NCI-H82 (cell line): ENCODE measurements around the gene SIGLEC1.

Source experiments
- DNase-seq: peaks from one replicate; lab custom pipeline; 2025; lab: John Stamatoyannopoulos, UW

The SIGLEC1 gene

DNA sequence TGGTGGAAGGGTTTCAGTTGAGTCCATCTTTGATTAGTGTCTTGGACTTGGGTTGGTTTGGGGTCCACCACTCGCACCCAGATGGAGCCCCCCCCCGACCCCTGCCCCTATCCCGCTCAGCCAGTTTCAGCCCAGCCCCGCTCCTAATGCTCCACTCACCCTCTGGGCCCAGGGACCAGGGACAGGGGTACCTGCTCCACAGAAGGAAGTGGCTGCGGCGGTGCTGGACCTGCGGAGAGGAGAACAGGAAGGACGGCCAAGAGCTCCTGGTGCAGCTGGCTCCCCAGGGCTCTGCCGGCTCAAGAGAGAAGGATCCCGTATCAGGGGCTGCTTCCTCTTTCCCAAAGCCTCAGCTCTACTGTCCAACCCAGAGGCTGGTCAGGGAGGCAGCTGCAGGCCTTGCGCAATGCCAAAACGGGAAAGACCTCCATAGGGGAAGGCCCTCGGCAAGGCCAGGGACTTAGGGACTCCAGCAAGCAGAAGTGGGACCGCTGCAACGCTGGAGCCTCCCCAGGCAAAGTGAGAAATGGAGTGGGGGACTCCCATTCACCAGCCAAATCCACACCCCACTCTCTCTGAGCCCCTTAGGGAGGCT is at the start of gene SIGLEC1:
Gene SIGLEC1, minus strand, starts transcription at position 322 of the 595 bp plus-strand sequence. CDS start 5,472 bp downstream, outside the sequence.
- no peak for DNase-seq

DNA sequence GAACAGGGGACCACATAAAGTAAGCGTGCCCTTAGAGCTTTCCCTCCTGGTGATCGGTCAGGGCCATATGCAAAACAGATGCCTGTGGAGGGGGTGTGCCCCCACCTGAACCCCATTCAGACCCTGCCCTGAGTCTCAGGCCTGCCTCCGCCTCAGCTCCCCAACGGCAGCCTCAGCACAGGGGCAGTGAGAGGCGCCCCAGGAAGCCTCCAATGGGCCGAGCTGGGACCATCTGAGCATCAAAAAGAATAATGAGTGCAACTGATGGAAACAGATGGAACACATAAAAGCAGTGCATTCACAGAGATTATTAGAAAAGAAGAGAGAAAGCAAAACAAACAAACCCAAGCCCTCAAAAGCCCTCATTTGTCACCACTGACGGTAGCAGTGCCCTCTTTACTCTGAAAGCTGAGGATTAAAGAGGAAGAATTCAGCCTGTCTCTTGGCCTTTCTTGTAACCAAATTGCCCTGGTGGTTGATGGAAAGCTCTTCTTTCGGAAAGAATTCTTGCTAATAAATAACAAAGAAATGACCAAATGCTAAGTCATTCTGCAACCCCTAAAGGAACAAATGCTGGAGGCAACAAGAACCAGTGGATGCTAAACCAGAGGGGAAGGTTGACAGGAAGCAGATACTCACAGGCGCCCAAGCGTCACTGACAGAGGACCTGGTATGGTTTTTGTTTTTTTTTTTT is 48.4 kb upstream of the SIGLEC1 start:
- no peak for DNase-seq

DNA sequence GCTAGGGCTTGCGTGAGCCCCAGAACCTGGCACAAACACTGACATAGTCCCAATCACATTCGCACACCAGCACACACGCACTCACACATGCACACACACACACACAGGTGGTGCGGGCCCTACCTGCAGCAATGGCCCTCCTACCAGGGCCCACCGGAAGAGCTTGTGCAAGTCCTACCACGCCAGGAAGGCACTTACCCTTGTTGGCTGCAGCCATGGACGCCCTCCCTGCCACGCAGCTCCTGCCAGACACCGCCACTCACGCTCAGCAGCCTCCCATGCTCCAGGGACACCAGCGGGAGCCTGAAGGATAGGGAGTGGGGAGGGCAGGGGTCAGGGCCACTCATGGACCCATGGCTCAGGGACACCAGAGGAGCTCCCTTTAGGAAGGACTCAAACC is 47.5 kb upstream of the SIGLEC1 start:
- no peak for DNase-seq

DNA sequence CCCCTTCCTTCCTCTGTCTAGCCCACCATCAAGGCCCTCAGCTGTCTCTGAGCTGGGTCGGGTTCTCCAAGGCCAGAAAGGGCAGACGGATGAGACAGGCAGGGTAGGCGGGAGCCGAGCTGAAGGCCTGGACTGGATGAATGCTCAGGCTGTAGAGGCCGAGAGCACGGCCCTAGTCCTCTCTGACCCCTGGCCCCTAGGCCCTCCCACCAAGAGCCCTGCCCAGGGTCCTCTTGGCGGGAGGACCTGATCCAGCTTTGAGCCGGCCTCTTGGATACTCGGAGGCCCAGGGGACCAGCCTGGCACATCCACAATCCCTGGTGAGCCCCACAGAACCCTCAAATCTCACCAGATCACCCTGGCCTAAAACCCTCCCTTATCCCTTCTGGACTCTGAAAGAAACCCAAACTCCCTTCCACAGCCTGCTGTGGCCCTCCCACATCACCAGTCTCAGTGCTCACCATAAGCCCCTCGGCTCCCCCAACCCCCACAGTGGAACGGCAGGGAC is 47.0 kb upstream of the SIGLEC1 start:
- DNase-seq, result no peak

DNA sequence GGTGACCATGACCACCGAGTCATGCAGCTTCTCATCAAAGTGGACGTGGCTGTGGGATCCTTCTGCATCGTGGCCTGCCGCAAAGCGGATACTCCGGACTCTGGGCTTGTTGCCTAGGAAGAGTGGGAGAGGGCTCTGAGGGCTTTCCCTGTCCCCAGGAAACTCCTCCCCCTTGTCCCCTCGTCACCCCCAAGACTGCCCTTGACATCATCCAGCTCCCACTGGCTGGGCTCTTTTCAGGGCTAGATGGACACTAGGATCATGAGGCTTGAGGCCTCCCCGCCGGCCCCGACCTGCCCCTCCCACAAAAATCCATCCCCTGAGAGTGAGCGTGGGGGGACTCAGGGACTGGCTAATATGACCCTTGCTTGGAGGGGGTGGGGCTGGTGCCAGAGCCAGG is 46.2 kb upstream of the SIGLEC1 start:
- DNase-seq, result no peak

DNA sequence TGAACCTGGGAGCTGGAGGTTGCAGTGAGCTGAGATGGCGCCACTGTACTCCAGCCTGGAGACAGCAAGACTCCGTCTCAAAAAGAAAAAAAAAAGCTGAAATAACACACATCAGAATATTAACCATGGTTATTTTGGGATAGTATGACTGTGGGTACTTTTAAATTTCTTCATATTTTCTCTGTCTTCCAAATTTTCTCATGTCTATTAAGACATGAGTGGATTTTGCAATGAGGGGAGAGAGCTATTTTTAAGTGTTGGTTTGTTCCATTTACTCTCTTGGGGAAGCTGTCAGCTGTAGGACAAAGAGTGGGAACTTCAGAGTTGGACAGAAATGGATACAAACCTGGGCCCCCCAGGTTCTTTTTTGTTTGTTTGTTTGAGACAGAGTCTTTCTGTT is 44.9 kb upstream of the SIGLEC1 start:
- DNase-seq, result no peak

DNA sequence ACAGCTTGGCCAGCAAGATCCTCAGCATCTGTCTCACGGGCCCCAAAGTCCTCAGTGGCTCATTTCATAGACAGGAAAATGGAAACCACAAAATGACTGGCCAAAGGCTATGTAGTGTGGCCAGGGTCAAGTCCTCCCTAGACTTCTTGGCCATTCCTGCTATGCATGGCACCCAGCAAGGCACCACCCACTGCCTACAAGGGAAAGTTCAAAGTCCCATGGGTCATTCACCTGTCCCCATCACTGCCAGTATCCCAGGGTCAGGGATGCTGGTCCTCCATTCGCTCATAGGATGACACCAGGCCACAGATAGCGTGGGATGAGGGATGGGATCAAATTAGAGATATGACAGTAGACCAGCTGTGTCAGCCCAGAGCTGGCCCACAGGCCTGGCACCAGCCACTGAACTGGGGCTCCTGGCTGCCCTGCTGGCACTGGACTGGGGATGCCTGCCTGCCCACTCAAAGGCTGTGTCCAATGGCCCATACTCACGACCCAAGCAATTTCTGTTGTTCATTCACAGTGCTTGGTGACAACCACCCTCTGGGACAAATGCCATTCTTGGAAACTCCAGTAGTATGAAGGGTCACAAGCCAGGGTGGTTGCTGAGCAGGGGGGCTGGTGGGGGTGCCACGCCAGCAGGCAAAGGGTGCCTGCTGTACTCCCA is 43.5 kb upstream of the SIGLEC1 start:
- no peak for DNase-seq

DNA sequence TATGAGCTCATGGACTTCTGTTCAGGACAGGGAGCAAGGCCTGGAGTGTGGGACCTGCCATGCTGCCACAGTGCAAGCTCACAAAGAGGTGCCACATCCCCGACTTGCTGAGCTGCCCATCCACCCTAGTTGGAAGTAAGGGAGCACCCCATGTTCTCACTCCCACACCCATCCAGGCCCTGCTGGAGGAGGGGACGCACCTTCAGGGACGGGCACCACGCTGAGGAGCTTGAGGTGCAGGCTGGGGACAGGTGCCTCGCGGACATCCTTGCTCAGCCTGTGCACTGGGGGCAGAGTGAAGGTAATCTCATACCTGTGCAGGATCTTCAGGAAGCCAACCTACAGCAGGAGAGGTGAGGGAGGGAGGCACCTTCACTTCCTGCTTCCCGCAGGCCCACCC is 42.9 kb upstream of the SIGLEC1 start:
- no peak for DNase-seq

DNA sequence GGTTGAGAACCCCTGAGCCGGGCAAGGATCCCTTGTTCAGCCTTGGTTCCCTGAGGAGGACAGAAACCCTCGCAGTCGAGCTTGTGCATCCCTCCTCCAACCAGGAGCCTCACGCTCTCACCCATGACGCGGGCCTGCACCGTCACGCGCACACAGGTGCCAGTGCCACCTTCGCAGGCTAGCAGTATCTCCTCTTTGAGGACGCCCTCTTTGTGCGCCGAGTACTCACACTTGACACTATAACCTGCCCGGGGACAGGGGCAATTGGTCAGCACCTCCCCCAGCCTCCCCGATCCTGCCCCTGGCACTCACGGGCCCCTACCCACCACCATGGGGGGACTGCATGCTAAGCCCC is 41.9 kb upstream of the SIGLEC1 start:
- no peak for DNase-seq

DNA sequence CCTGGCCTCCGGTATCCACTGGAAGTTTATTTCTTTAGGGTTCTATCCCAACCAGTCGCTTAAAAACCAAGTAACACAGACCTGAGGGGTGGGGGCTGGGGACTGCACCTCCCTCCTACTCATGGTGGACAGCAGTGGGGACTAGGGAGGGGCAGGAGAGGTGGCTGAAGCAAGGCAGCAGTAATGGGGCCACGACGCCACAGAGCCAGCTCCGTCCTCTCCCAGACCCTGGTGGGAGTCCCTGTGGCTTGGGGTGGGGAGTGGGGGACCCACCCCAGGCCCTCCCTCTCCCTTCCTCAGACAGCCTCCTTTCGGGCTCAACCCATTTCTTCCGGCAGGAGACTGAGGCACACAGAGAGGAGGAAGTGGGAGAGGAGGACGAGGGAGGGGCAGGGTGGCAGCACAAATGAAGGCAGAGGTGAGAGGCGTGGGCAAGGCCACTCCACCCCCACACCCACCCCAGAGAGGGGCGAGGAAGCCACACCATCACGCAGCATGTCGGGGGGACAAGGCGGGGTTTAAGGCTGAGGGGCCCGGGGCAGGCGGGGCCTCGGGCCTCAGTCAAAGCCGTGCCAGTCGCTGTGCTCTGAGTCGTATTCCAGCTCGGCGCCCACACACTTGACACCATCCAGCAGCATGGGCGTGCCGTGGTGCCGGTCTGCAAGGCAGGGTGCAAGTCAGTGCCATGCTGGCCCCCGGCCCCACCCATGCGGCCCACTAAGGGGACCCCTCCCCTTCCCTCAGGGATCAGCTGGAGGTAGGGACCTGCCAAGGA is 41.3 kb upstream of the SIGLEC1 start:
- DNase-seq, result no peak

DNA sequence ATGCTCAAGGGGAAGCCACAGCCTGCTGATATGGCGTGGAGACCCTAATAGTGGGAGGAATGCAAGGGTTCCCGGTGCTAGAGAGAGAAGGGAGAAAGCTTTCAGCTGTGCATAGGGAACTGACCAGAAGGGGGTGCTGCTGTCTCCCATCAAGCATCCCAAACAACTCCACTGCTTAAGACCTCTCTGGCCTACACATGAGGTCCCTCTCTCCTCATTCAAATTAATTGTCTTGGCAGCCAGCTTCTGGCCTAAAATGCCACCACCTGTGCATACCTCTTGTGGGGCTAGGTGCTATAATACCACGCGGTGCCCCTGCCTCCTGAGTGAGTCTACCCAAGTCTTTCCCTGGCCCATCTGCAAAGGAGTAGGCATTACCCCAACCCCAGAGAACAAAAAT is 40.7 kb upstream of the SIGLEC1 start:
- DNase-seq, result peak; percentile 84

DNA sequence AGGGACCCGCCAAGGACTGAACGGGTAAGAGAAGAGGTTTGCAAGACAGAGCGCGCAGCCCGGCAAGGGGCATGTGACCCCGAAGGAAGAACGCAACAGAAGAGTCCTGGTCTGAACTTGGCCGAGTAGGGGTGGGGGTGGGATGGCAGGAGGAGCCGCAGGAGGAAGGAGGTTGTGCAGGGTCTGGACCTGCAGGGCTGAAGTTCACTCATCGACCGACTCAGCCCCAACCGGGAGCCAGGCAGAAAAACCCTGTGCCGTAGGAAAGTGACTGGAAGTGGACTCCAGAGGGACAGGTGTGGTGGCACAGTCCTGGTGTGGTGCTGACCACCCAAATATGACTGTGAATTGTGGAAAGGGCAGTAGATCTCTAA is 40.0 kb upstream of the SIGLEC1 start:
- no peak for DNase-seq

DNA sequence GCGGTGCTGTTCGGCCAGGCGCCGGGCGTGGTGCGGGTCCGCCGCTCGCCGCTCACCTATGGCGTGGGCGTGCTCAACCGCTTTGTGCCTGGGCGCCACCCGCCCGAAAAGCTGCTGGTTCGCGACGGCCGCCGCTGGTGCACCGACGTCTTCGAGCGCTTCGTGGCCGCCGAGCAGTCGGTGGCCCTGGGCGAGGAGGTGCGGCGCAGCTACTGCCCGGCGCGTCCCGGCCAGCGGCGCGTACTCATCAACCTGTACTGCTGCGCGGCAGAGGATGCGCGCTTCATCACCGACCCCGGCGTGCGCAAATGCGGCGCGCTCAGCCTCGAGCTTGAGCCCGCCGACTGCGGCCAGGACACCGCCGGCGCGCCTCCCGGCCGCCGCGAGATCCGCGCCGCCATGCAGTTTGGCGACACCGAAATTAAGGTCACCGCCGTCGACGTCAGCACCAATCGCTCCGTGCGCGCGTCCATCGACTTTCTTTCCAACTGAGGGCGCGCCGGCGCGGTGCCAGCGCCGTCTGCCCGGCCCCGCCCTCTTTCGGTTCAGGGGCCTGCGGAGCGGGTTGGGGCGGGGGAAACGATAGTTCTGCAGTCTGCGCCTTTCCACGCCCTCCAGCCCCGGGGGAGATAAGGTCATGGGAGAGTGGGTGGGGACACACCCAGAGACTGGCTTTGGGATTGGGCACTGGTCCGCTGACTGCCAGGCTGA is 39.4 kb upstream of the SIGLEC1 start:
- peak; percentile 84 for DNase-seq

DNA sequence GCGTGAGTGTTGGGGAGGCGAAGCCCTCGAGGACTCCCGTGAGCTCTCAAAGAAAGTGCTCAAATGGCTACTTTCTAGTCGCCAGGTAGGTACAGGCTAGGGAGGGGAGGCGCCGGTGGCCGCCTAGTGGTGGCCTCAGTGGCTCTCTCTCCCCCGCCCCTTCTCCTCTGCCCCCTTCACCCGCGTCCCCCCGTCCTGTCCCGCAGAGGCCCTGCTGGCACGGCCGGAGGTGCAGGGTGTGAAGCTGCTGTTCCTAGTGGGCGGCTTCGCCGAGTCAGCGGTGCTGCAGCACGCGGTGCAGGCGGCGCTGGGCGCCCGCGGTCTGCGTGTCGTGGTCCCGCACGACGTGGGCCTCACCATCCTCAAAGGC is 38.9 kb upstream of the SIGLEC1 start:
- no peak for DNase-seq

DNA sequence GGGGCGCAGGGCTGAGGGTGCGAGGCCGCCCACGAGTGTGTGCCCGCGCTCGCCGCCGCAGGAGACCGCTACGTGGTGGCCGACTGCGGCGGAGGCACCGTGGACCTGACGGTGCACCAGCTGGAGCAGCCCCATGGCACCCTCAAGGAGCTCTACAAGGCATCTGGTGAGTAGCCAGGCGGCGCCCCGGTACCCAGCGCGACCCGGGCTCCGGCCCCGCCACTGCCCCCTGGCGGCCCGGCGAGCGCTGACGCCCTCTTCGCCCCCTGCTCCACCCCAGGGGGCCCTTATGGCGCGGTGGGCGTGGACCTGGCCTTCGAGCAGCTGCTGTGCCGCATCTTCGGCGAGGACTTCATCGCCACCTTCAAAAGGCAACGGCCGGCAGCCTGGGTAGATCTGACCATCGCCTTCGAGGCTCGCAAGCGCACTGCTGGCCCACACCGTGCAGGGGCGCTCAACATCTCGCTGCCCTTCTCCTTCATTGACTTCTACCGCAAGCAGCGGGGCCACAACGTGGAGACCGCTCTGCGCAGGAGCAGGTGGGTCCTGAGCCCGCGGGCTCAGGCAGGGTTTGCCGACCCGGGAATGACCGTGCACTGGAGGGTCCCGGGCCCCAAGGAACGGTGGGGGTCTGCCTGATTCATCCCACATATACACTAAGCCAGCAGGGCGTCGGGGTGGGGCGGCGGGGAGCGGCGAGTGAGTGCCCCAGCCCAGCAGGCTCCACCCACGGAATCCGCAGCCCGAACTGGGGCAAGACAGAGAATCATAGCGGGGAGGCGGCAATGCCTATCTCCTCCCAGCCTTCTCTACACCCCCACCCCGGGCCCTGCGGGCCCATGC is 37.5 kb upstream of the SIGLEC1 start:
- DNase-seq, result peak; percentile 92

DNA sequence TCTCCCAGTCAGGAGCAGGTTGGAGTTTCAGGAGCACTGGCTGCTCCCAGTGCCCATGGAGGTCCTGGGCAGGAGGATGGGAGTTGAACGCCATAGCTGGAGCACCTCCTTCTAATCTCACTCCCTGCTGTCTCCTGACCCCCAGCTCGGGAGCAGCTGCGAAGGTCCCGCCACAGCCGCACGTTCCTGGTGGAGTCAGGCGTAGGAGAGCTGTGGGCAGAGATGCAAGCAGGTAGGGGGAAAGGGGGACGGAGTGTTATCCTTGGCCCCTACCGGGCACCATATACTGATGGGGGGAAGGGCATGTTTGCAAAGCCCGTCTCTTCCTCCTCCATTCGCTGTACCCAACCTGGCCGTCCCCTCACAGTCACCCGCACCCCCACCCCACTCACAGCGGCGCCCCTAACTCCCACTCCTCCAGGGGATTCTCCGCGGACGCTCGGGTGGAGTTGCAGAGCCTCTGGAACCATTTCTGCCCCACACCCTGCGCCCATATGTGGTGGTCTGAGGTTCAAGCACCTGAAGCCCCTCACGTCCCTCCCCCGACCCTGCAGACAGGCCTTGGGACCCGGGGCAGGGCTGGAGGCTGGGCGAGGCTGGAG is 36.8 kb upstream of the SIGLEC1 start:
- peak; percentile 45 for DNase-seq

DNA sequence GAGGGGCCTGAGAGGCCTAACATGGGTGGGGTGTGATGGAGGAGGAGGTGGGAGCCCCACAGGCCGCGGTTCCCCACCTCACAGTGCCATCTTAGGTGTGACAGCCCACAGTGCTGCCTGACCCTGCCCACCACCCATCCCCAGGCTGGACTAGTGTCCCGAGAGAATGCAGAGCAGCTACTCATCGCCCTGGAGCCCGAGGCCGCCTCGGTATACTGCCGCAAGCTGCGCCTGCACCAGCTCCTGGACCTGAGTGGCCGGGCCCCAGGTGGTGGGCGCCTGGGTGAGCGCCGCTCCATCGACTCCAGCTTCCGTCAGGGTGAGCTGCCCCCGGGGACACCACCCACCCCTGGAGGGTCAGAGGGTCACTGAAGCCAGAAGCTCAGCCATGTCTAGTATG is 35.7 kb upstream of the SIGLEC1 start:
- DNase-seq, result no peak

DNA sequence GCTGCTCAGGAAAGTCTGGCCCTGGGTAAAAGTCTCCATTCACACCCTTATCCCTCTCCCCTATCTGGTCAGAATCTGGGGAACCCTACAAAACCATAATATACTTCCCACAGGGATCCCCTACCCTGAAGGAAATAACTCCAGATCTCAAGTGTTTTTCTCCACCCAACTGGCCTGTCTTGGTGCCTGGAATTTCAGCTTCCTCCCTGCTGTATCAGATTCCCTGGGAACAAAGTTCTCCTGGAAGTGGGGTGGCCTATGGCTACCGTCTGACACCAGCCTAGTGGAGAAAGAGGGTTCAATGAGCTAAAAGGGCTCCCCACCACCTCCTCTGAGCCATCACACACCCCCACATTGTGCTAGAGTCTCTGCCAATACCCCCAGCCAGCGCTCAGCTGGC is 35.1 kb upstream of the SIGLEC1 start:
- DNase-seq, result no peak

DNA sequence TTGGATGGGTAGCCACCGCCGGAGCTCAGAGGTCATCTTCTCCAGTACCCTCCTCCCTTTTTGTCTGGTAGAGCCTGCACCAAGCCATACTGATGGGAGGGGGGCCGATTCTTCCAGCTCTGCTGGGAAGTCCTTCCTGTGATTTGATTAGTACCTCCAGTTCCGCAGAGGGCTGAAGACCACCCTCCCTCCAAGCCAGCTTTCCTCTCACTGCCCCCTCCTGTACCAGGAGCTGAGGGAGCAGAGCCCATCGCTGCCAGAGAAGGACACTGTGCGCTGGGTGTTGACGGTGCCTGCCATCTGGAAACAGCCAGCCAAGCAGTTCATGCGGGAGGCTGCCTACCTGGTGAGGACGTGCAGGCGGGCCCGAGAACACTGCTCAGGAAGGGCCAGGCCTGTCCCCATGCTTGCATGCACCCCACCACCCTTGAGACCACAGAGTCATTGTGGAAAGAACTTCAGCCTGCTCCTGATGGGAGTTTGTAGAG is 33.3 kb upstream of the SIGLEC1 start:
- DNase-seq, result no peak
